GM19035 (cell line): ENCODE measurements around the gene COMT.

Experiments
- ATAC-seq: cut with Tn5 transposase; IDR thresholded peaks from one replicate; pipeline ENCODE4 v1.9.1; 2021; ENCODE audit not compliant: unreplicated experiment

The COMT gene

DNA sequence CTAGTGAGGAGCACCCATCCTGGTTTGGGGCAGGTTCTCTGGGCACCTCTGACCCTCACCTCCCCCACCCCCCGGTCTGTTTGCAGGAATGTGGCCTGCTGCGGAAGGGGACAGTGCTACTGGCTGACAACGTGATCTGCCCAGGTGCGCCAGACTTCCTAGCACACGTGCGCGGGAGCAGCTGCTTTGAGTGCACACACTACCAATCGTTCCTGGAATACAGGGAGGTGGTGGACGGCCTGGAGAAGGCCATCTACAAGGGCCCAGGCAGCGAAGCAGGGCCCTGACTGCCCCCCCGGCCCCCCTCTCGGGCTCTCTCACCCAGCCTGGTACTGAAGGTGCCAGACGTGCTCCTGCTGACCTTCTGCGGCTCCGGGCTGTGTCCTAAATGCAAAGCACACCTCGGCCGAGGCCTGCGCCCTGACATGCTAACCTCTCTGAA is 26.9 kb downstream of the COMT start:
- no peak for ATAC-seq

GRCh38 chr22:19969141-19969928 is 27.8 kb downstream of the COMT start:
- no peak for ATAC-seq

DNA sequence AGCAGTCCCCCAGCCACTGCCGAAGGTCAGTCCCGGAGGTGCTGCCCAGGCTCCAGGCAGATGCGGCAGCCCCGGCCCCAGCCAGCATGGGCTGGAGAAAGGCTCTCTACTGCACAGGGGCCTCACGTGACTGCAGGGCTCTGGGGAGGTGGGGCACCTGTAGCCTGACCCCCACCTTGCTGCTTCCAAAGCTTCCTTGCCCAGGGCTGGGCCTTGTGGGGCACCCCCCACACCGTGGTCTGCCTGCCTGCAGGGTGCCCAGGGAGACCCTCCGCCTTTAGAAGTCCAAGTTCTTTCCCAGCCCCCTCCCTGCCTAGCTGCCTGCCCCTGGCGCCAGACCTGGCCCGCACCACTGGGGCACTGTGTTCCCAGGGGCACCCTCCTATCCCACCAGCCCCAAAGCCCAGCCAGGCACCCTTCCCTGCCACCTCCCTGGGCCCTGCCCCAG is 28.5 kb downstream of the COMT start:
- ATAC-seq = no peak

DNA sequence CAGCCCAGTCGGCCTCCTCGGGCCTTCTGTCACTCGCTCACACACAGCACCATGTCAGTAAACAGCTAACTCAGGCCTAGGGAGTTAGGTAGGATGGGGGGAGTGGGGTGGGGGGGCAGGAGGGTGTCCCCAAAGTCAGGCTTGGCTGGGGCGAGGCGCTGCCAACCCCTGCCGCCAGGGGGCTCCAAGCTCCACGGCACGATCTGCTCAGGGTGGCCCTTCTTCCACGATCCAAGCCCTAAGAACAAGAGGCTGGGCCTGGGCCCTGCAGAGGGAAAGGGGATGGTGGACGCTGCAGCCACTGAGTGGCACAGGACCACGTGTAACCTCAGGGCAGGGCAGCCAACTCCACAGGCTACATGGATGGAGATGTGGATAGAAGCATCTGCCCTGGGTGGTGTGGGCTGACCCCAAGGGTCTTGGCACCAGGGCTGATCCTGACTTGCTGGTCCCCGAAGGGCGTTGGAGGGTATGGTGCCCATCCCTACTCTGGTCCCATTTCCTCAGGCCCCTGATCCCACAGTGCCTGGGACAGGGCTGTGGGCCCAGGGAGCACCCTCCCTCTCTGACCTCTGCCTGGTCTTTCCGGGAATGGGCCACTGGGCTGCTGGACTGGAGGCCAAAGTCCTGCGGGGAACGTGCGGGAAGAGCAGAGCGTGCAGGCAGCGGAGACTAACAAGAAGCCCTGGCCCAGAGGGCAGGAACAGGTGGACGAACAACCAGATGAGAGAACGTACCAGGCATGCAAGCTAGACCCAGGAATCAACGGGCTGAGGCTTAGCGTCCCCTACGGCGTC is 29.1 kb downstream of the COMT start:
- ATAC-seq = no peak

DNA sequence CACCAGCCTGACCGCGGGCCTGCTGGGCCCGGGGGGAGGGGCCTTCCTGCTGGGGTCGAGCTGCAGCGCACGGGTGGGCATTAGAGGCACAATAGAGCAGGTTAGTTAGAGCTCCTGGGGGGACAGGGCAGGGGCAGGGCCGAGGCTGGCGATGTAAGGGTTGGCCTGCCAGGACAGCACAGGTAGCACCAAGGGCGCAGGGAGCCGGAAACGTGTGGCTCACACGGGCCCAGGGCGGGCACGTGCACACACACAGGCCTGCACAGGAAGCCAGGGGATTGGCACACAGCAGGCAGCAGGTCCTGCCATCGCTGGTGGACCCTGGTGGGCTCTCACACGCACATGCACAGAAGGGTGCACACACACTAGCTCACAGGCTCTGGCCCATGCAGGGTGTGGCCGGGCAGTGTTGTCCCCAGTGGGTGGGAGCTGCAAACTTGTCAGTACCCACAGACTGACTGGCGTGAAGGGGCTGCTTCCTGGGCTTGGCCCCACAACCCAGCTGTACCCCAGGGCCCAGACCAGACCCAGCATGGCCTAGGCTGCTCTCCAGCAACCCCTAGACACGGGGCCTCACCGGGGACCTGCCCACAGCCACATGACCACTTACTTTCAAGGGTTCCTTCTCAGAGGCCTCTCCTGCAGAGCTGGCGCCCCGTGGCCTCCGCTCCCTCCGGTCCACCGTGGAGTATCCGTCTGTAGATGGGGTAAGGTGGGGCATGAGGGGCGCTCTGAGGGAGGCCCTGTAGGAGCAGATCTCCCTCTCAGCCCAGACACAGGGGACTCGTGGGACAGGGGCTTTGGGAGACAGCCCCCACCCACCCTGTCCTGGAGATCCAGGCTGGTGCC is 29.9 kb downstream of the COMT start:
- no peak for ATAC-seq

DNA sequence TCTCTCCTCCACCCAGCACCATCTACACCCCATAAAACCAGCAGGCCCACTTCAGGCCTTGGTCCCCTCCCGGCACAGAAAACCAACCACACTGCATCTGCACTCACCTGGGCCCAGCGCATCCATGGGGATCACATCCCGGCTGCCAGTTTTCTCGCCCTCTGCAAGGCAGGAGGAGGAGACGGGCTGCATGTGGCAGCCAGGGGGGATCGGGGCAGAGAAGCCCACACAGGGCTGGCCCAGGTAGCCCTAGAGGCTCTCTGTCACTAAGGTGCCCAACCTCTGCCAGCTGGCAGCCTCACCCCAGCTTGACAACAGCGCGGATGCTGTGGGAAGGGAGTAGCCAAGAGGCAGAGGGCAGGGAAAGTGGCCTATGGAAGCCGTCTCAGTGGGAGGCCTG is 30.7 kb downstream of the COMT start:
- no peak for ATAC-seq

- ATAC-seq = no peak
These were observed 31.3 kb downstream of the COMT start for GRCh38 chr22:19972652-19973550.

- no peak for ATAC-seq
These were observed 32.1 kb downstream of the COMT start for GRCh38 chr22:19973551-19974267.

DNA sequence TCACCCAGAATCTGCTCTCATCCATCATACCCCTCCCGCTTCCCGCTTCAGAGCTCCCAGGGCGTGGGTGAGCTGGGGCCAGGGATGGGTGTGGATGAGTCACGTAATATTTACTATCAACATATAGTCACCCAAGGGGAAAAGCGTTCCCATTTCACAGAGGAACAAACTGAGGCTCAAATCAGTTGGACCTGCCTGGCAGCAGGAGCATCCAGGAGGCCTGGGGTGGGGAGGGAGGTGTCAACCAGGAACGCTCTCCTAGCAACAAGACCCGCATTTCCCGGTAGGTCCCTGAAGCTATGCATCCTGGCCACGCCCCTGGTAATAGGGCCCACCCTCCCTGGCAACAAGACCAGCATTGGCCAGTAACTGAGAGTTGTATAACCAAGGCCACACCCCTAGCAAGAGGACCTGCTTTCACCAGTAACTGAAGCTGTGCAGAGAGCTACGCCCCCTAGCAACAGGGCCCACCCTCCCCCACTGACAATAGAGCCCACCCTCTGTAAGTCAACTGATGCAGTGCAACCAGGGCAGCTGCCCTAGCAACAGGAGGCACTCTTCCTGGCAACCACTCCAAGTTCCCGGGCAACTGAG is 32.8 kb downstream of the COMT start:
- no peak for ATAC-seq

GRCh38 chr22:19974935-19975706 is 33.5 kb downstream of the COMT start:
- ATAC-seq = no peak

DNA sequence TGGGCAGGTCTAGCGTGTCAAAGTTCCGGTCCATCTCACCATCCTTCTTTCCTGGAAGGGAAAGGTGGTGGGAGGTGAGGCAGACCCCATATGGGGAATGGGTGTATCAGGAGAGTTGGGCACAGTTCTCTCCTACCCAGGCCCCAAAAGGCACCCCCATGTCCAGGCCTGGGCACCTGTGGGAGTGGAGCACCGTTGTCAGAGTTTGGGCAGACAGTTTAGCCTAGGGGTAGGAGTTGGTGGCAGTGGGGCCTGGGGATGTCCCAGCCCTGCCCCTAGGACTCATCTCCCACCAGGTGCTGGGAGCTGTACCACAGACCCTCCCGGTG is 34.1 kb downstream of the COMT start:
- ATAC-seq = no peak

- ATAC-seq = no peak
These were observed 35.1 kb downstream of the COMT start for GRCh38 chr22:19976671-19977070.

DNA sequence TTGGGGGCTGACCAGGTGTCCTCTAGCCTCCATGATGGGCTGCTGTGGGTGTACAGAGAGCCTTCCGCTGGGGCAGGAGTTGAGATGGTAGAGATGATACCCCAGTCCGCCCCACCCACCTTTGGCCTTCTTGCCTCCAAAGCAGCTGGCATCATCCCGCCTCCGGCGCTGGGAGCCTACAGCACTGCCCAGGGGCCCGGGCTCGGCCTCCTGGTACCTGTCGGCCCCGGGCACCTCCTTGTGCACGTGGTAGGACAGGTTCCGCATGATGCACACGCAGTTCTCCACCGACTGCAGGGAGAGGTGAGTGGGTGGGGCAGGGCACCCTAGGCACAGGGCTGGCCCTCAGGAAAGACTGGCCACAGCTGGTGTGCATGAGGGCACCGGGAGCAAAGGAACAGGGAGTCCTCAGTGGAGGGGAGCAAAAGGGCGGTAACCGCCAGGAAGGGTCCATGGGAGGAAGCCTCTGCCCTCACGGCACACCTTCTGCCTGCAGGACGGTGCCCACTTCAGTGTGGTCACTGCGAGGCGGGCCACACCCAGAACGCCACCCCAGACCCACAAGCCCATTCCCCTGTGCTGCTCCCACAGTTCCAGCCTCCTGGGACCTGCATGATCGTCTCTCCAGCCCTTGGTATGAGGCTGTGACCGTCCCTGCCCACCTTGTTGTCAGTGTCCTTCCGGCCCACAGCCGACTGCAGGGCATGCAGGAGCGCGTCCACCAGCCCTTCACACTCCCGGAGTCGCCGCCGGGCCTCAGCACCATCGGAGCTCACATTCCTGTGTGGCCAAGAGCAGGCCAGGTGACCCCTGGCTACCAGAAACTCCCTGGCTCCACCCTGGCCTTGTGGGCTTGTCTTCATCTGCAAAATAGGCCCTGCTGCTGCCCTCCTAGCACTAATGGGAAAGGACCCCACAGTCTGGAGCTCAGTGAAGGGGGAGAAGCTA is 36.0 kb downstream of the COMT start:
- ATAC-seq = no peak

- ATAC-seq = no peak
These were observed 37.2 kb downstream of the COMT start for GRCh38 chr22:19978748-19979147.

DNA sequence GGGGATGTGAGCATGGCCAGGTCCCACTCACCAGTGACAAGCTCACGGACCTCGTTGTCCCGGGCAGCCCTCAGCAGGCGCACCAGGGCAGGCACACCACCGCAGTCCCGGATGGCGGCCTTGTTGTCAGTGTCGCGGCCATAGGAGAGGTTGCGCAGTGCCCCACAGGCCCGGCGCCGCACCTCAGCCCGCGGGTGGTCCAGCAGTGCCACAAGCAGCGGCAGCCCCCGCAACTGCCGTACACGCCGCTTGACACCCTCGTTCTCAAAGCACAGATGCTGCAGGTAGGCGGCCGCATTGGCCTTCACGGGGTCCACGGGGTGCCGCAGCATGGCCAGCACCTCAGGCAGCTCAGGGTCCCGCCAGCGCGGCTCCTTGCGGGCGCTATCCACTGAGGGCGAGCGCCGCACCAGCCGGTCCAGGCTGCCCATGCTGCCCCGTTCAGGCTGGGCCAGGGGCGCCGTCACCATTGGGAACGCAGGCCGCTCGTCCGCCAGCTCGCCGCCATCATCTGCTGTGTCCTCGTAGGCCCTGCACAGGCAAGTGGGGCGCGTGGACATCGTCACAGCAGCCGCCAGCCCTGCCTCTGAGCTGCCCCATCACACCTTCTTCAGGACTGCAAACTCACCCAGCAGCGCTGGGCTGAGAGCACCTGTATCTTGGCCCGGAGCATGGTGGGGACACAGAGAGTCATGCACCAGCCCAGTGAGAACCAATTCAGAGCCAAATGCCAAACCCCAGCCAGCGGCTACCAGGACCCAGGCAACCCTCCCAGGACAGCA is 38.3 kb downstream of the COMT start:
- ATAC-seq = no peak

GRCh38 chr22:19980766-19981165 is 39.2 kb downstream of the COMT start:
- no peak for ATAC-seq
